Testis (tissue), 3 donors: Measurements from ENCODE around the gene TMEM181. TPM values are rescaled to one million over a fixed set of nuclear protein-coding genes. Genes with fewer than 3 reads are reported as not detected.

Experiments
- DNase-seq: peaks from one replicate; pipeline ENCODE4 v3.0.0-alpha.2; 2019
- H3K27ac ChIP-seq, 2 donors: fragments of 200-600 bp; sonication (generic); one replicate each; pipeline ENCODE4 v1.5.1; 2019
- H3K27me3 ChIP-seq: fragments of 200-600 bp; sonication (generic); one replicate; pipeline ENCODE4 v1.5.1; 2019
- H3K36me3 ChIP-seq: fragments of 200-600 bp; sonication (generic); one replicate; pipeline ENCODE4 v1.5.1; 2017; ENCODE audit warnings: low read depth; ENCODE audit errors: missing control alignments
- H3K4me1 ChIP-seq: fragments of 200-600 bp; sonication (generic); one replicate; pipeline ENCODE4 v1.5.1; 2019
- H3K4me3 ChIP-seq, 2 donors: fragments of 200-600 bp; sonication (generic); one replicate each; pipeline ENCODE4 v1.5.1; 2017 to 2019
- H3K9me3 ChIP-seq: fragments of 200-600 bp; sonication (generic); one replicate; pipeline ENCODE4 v1.5.1; 2017
- POLR2A ChIP-seq: fragments of 450-650 bp; IDR thresholded peaks from one replicate; pipeline ENCODE4 v1.6.1; 2017; ENCODE audit warnings: antibody characterized with exemption, mild to moderate bottlenecking, moderate library complexity
- WGBS, 2 donors: methylation state at CpG; one replicate each; pipeline ENCODE4 v1.1.5; 2018; 5-methylcytosine and 5-hydroxymethylcytosine counted together
- intact Hi-C: fragments of 100-400 bp; cut with DNase I; formaldehyde crosslinking; loops from one replicate; pipeline ENCODE4 v1.15.1; 2023; ENCODE audit warnings: low total_unique reads
- polyA plus RNA-seq: library from polyadenylated mRNA; stranded (reverse); fragments of 350-450 nt; fragmentation: Illumina TruSeq; extraction: RNeasy Lipid Tissue Mini Kit (QIAGEN cat#74804); gene quantifications from one replicate; pipeline ENCODE4 v1.2.3, GENCODE V29; 2014; ENCODE audit warnings: low read depth, low replicate concordance; ENCODE audit not compliant: insufficient read depth
- total RNA-seq, 2 donors: library from RNA; depleted of rRNA; stranded (reverse); fragments of >200 nt; gene quantifications; one replicate each; pipeline ENCODE4 v1.2.3, GENCODE V29; 2016
- TF ChIP-seq, protein P1 (sequence below), 3 experiments: fragments of 450-650 bp in 2 of 3; fragments of 200-600 bp in 1 of 3; sonication (generic) in 1 of 3; IDR thresholded peaks; one replicate each; pipeline ENCODE4 v1.5.1; 2016 to 2019; ENCODE audit warnings: antibody characterized with exemption in 3 of 3, mild to moderate bottlenecking in 2 of 3, moderate library complexity in 1 of 3

Gene TMEM181
- total and polyA plus RNA-seq, 3 donors from 2014 or later, result 41.4 to 81.0 (median 74.6) TPM

DNA sequence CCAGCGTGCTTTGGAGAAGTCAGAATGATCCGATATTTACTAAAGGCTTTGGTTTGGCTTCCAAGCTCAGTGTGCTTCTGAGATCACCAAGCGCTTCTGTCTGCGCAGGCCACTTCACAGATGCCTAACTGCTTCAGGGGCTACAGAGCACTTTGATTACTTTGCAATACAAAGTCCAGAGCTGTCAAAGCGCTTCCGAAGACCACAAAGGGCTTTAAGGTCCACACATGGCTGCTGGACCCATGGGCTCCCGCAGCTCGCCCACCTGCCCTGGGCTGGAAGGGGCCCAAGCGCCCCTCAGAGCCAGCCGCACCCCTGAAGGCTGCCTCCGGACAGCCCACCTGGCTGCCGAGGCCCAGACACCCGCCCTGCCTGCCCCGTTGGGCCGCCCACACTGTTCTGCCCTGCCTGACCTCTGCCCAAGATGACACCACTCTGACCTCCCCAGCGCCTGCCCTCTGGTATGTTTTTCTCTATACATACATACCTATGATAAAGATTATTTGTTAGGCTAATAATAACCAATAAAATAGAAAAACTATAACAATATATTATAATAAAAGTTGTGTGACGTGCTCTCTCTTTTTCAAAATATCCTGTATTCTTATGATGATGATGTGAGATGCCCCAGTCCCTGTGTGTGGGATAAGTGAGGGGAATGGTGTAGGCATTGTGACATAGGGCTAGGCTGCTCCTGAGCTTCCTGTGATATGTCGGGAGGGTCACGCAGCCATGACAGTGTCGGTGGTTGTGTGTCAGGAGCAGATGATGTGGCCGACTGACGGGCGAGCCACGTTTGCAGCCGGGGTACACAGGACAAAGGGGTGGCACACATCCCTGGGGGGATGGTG is 62.0 kb downstream of the TMEM181 start:
- H3K36me3 ChIP-seq, result no peaks in the 10 kb centered on the region
- DNase-seq, result no peak
- intact Hi-C loops, result no loop called here

GRCh38 chr6:158622545-158623190 is 62.8 kb downstream of the TMEM181 start:
- no peaks in the 10 kb centered on the region for H3K27me3 ChIP-seq
- no peaks in the 10 kb centered on the region for H3K9me3 ChIP-seq
- H3K27ac ChIP-seq, result no peak overlapping the region
- no peaks in the 10 kb centered on the region for H3K36me3 ChIP-seq
- intact Hi-C loops, result no loop called here
- no peak for DNase-seq
- H3K4me1 ChIP-seq, result peaks cover 50% of the 10 kb centered on the region
- WGBS, 2 donors, result 87 to 88% methylated on average over 10 of the region's 10 CpGs
- TF ChIP-seq, protein P1, sequence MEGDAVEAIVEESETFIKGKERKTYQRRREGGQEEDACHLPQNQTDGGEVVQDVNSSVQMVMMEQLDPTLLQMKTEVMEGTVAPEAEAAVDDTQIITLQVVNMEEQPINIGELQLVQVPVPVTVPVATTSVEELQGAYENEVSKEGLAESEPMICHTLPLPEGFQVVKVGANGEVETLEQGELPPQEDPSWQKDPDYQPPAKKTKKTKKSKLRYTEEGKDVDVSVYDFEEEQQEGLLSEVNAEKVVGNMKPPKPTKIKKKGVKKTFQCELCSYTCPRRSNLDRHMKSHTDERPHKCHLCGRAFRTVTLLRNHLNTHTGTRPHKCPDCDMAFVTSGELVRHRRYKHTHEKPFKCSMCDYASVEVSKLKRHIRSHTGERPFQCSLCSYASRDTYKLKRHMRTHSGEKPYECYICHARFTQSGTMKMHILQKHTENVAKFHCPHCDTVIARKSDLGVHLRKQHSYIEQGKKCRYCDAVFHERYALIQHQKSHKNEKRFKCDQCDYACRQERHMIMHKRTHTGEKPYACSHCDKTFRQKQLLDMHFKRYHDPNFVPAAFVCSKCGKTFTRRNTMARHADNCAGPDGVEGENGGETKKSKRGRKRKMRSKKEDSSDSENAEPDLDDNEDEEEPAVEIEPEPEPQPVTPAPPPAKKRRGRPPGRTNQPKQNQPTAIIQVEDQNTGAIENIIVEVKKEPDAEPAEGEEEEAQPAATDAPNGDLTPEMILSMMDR (IDR thresholded peaks at IDR 0.05), result no peak
- TF ChIP-seq POLR2A, result no peak
- no peak overlapping the region for H3K4me3 ChIP-seq

More for the DNA sequence above, 62.0 kb downstream of the TMEM181 start:
- WGBS, 2 donors, result 94 to 95% methylated on average over 16 to 22 of the region's 25 CpGs
- H3K4me3 ChIP-seq, result no peak overlapping the region
- TF ChIP-seq, protein P1 (IDR thresholded peaks at IDR 0.05), result no peak
- no peak for TF ChIP-seq POLR2A
- H3K9me3 ChIP-seq, result no peaks in the 10 kb centered on the region
- H3K27me3 ChIP-seq, result no peaks in the 10 kb centered on the region
- peaks cover 45% of the 10 kb centered on the region for H3K4me1 ChIP-seq
- peak overlapping the region; percentile 59 to 69 for H3K27ac ChIP-seq

DNA sequence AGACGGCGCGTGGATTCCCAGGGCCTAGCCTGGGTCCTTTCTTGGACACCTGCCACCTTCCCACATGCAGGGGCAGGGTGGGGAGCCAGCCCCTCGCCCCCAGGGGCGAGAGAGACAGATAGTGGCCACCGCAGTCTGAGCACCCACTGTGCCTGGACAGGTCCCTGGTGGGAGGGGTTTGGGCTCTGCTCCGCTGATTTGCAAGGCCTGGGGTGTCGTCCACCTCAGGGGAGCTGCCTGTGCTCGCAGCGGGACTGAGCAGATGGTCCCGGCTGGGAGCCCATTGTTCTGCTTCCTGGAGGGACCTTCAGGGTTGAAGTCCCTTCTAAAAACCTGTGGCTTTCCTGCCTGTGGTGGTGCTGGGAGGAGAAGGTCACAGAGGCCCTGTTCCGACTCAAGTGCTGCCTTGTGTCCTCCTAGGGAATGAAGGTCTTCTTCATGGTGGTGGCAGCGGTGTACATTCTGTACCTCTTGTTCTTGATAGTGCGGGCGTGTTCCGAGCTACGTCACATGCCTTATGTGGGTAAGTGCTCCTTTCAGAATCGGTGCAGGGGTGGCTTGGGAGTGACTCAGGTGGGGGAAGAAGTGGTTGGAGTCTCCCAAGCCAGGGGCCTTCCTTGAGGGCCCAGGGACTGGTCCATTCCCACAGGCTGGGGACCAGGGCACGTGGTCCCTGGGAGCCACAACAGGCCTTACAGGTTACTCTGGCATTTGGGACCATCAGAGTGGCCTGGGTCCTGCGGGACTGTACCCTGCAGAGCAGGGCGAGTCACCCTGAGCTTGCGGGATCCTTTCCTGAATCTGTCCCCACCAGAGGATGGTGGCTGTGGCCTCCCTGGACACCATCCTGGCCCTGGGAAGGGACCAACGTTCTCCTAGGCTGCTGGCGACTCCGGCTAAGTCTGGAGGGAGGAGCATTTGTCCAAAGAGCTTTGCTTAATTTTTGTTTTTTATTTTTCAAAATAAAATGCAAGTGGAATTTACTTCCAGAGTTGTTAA is 65.1 kb downstream of the TMEM181 start:
- Histone ChIP-seq H3K4me3 (no peak overlapping the region), H3K4me1 (peaks cover 47% of the 10 kb centered on the region), H3K27ac (peak overlapping the region; percentile 67 to 78), H3K27me3 (no peaks in the 10 kb centered on the region), H3K36me3 (no peaks in the 10 kb centered on the region), H3K9me3 (no peaks in the 10 kb centered on the region)
- 80 to 84% methylated on average over 22 to 25 of the region's 25 CpGs for WGBS, 2 donors
- no peak for TF ChIP-seq POLR2A
- TF ChIP-seq, protein P1 (IDR thresholded peaks at IDR 0.05), result no peak
- DNase-seq, result no peak
- intact Hi-C loops, result no loop called here

DNA sequence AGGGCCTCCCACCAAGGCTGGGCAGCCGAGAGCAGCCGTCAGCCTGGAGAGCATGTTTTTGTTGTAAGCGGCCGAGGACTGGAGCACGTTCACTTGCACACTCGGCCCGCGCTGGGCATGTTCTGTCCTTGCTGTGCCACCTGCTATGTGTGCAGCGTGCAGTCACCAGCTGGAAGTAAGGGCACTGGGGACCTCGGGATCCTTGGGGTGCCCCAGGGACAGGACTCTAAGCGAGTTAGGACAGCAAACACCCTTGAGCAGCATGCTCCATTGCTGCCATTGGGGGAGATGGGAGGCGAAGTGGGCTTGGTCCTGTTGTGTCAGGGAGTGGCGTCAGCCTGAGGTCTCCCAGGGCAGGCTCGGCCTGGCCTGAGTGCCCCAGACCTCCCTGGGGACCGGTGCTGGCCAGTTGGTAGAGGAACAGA is 66.0 kb downstream of the TMEM181 start:
- peak overlapping the region; percentile 67 to 78 for H3K27ac ChIP-seq
- intact Hi-C loops, result no loop called here
- H3K36me3 ChIP-seq, result no peaks in the 10 kb centered on the region
- TF ChIP-seq, protein P1 (IDR thresholded peaks at IDR 0.05), result no peak
- no peak for TF ChIP-seq POLR2A
- no peaks in the 10 kb centered on the region for H3K27me3 ChIP-seq
- H3K4me1 ChIP-seq, result peaks cover 49% of the 10 kb centered on the region
- no peak overlapping the region for H3K4me3 ChIP-seq
- DNase-seq, result no peak
- H3K9me3 ChIP-seq, result no peaks in the 10 kb centered on the region
- WGBS, 2 donors, result 60 to 71% methylated on average over 9 to 15 of the region's 15 CpGs
